Activated CD4-positive, CD25-positive, alpha-beta regulatory T cell (primary cell): ENCODE results near the gene ANXA6.

Experiments
- DNase-seq, 4 experiments: peaks; one replicate each; lab custom pipeline; 2025; lab: John Stamatoyannopoulos, UW

ANXA6 gene

DNA sequence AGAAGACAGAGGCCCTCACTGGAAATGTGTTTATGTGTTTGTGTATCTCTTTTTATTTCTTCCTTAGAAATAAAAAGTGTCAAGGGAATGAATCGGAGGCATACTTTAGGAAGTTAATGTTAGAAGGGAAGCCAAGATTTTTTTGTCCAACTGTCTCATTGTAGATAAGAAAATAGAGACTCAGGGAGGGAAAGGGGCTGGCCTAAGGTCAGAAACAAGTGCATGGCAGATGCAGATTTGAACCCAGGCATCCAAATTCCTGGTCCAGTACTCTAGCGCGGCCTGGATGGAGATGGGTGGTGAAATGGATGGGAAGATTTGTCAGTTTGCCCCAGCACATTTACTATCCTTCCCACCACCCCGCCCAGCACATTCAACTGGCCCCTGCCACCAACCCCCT lies 56.9 kb downstream of the ANXA6 start:
- no peak for DNase-seq

DNA sequence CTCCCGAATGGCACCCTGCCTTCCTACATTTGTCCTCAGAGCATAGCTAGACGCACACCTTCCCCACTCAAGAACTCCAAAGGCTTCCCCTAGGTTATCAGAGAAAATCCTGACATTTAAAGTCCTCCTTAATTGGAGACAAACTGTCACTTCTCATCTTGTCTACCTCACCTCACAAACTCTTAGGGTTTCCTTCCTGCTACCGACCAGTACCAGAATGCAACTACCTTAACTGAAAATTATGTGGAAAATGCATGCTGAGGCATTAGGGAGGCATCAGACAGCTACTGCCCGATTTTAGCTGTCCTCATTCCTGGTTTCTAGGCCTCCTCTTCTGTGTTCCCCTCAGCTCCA lies 58.8 kb downstream of the ANXA6 start:
- no peak for DNase-seq

GRCh38 chr5:151097820-151098767 lies 59.5 kb downstream of the ANXA6 start:
- no peak for DNase-seq

DNA sequence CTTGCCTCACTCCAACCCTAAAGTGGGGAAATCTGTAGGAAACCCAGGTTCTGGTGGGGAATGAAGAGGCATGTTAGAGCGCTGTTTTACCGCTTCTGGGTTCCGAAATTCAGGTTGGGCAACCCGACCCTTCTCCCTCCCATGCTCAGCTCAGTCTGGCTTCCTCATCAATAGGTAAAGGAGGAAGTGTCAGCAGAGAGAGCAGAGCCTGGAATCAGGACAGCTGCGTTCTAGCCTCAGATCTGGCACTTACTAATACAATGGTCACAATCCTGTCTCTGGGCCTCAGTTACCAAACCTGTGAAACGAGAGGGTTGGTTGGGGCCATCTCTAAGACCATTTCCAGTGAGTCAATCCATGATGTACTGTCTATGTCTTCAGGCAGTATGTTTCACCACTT lies 60.5 kb downstream of the ANXA6 start:
- DNase-seq: no peak

DNA sequence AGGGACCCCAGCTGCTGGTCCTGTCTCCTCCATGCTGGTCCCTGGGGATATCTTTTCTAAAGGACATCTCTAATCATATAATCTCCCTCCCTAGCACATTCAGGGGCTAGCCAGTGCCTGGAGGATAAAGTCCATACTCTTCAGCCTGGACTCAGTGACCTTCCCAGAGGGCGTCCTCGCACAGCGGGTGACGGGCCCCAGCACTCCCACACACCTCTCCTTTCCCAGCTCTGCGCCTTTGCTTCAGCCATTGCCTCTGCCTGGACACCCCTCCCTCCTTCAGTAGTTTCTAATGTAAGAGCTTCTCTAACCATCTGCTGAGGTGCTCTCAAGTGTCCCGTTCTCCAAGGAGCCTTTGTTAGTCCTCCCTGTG lies 61.6 kb downstream of the ANXA6 start:
- no peak for DNase-seq

DNA sequence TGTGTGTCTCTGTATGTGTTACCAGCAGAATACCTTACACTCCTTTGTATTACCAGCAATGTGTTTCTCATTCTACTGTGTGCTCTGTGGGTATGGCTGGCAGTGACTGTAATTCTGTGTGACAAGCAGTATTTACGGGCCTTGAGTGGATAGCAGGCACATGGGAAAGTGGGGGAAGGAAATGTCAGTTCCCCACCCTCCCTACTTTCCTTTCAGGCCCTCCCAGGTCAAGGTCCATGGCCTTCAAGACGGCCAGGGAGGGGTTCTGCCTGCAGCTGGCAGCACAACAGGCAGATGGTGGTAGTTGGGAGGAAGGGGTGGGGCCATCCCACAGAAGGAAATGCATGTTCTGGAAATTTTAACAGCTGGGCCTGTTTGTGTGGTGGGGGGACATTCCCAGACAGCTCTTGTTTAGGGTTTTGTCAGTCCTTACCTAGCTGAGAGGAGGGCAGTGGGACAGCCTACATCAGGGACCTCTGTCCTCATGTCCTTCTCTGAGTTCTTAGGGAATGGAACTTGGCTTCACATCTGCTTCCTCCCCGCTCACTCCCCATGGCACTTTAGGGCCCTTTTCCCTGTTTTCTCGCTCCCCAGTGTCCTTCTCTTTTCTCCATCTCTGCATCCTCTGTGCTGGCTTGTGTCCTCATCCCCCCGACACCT lies 62.1 kb downstream of the ANXA6 start:
- no peak for DNase-seq

GRCh38 chr5:151094852-151095245 lies 62.7 kb downstream of the ANXA6 start:
- no peak for DNase-seq

- peak in 2 of 4 experiments; percentile 35 to 39 for DNase-seq
These were observed 63.3 kb downstream of the ANXA6 start for GRCh38 chr5:151094030-151094851.

DNA sequence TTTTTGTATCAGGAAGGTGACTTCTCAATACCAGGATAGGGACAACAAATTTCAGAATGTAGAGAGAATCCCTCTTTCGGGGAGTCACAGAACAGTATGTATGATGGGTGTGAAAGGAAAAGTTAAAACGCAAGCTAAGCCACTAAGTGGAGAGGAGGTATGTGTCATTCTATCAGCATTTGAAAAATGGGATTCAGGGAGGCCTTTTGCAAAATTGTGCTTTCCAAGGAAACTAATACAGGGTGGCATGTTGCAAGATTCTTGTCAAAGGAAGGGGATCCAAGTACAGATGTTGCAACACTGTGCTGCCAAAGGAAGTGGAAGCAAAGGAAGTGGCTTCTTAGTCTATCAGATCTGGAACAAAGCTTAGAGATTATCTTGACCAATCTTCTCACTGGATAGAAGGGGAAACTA lies 64.1 kb downstream of the ANXA6 start:
- DNase-seq: no peak

DNA sequence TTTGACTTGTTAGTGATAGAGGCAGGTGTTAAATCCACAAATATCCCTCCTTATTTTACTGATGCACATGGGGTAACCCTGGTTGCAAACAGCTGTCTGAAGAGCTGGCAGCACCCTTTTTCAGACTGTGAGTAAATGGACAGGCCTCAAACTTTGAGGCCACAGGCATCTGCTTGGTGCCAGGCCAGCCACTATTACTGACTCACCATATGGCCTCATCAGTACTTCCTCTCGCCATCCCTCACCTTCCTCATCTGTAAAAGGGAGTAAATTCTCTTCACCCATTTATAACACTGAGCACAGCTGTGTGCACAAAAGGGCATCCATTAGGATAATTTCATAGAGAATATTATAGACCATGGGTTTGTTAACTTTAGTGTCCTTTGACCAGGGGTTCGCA lies 64.8 kb downstream of the ANXA6 start:
- DNase-seq: no peak

DNA sequence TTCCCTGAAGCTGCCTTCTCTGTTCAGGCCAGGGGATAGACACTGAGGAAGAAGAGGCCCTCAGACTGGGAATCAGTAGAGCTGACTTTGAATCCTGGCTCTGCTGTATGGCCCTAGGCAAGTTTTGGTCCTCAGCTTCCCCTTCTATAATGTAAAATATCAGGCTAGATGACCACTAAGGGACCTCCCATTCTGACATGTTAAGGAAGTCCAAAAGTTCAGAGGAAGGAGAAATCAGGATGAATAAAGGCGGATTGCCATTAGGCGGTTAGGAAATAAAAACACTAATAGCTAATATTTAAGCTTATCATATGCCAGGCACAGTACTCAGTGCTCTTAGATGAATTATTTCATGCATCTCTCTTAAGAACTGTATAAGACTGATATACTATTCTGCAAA lies 67.9 kb downstream of the ANXA6 start:
- no peak for DNase-seq

DNA sequence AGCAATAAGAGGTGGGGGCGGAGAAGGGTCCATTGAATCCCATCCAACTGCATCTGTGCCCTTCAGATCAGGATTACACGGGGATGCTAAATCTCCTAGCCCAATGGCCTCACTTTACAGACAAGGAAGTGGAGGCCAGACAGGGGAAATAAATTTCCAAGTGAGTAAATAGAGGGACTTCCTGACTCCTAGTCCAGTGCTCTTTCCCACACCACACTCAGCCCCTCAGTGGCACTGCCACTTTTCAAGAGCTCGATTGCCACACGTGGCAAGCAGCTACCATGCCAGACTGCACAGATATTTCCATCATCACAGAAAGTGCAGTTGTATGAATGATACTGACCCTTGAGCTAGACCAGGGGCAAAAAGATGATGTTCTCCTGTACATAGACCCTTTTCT lies 68.6 kb downstream of the ANXA6 start:
- DNase-seq: no peak

- no peak for DNase-seq
These were observed 70.1 kb downstream of the ANXA6 start for GRCh38 chr5:151087486-151087885.

GRCh38 chr5:151086905-151087360 lies 70.6 kb downstream of the ANXA6 start:
- peak; percentile 35 to 52 (median 45) for DNase-seq

DNA sequence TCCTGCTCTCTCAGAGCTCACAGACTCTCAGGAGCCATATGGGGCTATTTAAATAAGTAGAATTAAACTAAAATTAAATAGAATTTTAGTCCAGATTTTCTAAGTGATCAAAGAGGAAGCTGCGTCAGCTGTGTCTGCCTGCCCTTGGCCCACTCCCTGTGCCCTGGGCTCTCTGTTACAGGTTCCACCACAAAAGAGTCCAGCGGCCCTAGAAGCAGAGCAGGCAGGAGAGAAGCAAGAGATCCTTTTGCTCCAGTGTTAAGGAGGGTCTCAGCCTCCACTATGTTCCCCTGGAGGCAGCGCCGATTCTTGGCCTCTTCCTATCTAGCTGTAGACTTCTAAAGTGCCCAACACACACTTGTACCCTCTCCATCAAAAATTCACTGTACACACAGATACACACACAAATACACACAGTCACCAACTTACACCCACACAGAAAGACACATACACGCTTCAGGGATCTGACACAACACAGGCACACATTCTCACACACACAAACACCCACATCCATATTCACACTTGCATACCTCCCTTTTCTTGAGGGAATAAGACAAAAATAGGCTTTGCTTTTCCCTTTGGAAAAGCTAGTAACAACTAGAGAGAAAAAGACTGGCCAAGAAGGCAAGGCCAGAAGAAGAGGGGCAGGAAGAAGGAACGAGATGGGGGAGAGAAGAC lies 71.2 kb downstream of the ANXA6 start:
- no peak for DNase-seq

DNA sequence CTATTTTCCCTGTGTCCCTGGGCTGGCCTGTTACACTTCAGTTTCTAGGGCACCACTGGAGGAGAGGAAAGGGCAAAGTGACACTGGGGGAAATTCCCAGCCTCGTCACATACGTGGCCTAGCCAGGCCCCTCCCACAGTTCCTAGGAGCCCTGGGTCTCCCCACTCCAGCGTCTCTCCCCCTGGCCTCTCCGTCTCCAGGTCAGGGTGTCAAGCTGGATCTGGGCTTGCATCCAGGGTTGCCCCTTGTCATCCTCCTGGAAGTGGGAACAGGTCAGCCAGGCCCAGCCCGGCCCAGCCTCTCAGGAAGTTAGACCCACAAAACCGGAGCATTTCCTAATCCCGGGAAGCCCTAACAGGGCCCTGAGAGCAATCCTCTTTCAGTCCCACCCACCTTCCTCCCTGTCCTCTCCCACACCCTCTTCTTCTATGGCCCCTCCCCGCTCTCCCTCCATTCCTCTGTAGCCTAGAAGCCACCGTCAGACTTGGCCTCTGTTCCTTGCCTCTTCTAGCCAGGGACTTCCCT lies 72.0 kb downstream of the ANXA6 start:
- peak in 2 of 4 experiments; percentile 10 to 31 for DNase-seq

DNA sequence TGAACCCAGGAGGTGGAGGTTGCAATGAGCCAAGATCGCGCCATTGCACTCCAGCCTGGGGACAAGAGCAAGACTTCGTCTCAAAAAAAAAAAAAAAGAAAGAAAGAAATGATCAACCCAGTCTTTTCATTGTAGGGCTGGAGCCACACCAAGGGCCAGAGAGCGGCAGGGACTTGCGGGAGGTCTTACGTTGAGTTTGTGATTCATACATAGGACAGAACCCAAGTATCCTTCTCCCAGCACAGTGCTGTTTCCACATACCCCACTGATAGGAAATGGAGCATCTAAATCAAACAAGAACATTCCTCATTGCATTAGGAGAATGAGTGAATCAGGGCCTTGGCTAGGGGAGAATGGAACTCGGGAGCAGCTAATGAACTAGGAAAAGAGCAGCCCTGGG lies 73.2 kb downstream of the ANXA6 start:
- no peak for DNase-seq

DNA sequence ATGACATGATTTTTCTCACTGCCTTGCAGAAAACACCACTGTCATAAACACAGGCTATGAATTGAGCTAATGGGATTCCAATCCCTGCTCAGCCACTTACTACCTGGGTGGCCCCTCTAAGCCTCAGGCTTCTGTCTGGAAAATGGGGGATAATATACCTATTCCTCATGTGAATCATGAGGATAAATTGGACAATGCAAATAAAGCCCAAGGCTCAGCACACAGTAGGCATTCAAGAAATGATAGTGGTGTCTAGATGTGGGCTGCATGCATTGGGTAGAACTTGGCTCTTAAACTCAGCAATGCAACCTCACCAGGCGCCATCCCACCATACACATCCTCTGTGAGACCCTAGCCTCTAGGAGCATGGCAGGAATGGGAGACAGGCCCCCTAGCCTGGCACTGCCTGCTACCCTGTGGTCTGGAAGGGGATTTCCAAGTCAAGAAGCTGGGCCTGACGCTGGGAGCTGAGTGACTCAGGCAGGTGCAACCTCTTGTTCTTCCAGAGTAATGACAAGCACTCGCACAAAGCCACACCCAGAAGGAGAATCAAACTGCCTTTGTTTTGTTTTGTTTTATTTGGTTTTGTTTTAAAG lies 74.4 kb downstream of the ANXA6 start:
- DNase-seq: peak; percentile 16 to 54 (median 25)

DNA sequence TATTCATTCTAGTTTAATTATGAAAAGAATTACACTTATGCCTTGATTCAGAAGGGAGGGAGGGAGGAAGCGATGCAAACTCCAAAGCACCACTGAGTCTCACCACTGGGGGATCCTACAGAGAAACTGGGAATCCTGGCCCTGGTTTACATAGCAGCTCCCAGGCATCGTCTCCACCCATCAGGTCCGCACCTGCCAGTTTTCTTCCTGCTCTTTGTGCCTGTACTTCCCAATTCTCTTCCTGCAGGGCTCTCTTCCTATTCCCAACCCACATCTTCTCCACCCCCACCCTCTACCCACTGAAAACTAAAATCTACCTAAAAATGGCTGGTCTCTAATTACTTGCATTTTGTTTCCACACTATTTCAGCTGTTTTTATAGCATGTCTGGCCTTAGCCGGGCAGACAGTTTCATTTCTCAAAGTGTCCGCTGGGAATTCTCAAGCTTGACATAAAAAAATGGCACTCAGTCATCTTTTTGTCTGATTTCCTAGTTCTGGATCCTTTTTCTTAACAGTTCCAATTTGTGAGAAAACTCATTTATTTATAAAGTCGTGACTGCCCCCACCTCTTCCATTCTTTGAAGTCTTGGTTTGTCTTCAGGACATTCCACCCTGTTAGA lies 75.2 kb downstream of the ANXA6 start:
- no peak for DNase-seq

GRCh38 chr5:151081431-151082281 lies 75.9 kb downstream of the ANXA6 start:
- DNase-seq: no peak
